GM18907 (cell line): Measurements from ENCODE around the gene ABCA4.
"Not testable (repeated sequence)": the region's sequence is repeated elsewhere in the genome, so short reads cannot be mapped to it uniquely, and the experiment has no call there.

ENCODE experiments used
- ATAC-seq: cut with Tn5 transposase; IDR thresholded peaks from one replicate; pipeline ENCODE4 v1.9.1; 2021; ENCODE audit warnings: mild to moderate bottlenecking, moderate library complexity; ENCODE audit not compliant: unreplicated experiment

ABCA4 gene

DNA sequence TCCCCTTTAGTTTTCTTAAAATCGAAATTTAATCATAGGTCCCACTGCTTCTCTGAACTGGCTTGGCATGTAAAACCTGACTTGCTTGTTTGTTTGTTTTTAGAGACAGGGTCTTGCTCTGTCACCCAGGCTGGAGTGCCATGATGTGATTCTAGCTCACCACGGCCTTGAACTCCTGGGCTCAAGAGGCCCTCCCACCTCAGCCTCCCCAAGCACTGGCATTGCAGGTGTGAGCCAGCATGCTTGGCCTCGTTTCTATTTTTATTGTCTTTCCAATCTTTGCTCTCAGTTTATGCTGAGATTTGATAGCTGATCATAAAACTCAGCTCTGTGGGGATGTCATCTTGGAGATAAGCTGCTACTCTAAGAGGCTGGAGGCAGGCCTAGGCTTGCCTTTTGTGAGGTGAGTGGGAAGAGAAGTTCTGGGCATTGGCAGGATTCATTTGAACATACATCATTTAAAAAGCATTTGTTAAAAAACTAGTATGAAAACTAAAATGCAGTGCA lies 160.3 kb downstream of the ABCA4 start:
- ATAC-seq, result no peak

DNA sequence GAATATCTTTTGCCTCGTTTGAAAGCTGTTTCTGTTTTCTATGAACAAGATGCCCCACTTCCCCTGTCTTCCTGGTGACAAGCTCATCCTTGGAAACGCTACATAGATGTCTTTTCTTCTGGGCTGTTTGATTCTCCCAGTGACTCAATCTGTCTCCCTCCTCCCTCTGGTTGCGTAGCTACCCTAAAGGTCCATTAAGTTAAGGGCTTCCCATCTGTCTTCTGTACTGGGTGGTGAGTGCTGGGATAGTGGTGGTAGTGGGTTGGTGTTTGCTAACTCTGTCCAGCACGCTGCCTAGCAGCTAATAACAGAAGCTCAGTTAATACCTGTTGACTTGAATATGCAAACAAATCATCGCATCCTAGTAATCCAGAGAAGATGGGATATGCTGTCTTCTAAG lies 161.5 kb downstream of the ABCA4 start:
- no peak for ATAC-seq

DNA sequence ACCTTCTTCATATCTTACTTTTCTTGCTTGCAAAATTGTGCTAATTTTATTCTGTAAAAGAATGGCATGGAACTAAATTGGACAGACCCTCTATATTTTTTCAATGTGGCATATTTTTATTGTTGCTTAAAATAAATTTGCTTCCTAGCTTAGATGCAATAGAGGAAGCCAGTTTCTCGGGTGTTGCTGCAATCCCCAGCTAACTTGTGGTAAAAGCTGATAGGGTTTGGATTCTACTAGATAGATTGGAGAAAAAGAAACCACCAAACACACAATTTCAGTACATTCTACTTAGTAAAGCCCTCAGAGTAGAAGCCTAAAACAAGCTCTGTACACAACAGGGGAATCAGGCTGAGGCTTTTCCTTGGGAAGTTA lies 162.2 kb downstream of the ABCA4 start:
- no peak for ATAC-seq

DNA sequence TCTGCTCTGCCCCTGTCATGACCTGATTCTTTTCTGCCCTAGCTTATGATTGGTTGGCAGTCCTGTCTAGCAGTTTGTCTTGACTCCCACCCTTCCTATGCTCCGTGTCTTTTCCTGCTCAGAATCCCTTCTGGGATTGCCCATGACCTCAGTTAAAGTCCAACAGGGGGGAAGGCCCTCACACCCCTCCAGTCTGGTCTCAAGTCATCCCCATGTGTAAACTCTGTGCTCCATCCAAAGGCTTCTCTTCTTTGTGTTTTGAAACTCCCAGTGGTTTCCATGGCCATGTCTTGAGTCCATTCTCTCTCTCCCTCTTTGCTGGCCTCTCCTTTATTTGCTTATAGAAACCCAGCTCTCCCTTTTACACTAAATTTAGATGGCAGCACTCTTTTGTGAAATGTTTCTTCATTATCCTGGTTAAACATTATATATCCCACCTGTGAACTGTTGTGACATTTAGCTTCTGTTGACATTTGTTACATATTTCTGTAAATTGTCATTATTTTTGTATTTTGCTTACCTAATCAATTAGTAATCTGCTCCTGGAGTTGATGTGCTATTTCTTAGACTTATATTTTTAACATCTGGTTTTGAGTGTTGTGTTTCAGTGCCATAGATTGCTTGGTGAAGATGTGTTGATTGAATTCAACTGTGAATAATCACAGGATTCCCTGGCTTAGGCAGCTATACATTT lies 162.8 kb downstream of the ABCA4 start:
- ATAC-seq, result no peak

DNA sequence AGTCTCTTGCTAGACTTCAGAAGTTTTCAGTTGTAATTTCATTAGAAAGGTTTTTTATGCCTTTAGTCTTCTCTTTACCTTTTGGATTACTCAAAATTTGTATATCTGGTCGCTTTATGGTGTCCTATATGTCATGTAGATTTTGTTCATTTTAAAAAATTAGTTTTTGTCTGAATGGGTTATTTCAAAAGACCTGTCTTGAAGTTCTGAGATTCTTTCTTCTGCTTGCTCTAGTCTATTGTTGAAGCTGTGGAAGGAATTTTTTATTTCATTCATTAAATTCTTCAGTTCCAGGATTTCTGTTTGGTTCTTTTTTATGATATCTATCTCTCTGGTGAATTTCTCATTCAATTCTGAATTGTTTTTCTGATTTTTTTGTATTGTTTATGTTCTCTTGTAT lies 165.2 kb downstream of the ABCA4 start:
- ATAC-seq, result no peak

DNA sequence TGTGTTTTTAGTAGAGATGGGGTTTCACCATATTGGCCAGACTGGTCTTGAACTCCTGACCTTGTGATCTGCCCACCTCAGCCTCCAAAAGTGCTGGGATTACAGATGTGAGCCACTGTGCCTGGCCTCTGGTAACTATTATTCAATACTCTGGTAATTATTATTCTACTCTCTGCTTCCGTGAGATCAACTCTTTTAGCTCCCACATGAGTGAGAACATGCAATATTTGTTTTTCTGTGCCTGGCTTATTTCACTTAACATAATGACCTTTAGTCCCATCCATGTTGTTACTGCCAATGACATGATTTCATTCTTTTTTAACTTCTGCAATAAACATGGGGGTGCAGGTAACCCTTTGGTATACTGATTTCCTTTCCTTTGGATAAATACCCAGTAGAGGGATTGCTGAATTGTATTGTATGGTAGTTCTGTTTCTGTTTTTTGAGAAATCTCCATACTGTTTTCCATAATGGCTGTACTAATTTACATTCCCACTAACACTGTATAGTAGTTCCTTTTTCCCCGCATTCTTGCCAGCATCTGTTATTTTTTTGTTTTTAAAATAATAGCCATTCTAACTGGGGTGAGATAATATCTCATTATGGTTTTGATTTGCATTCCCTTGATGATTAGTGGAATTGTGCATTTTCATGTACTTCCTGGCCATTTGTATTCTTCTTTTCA lies 173.8 kb downstream of the ABCA4 start:
- ATAC-seq, result not testable (repeated sequence)
